Dermis blood vessel endothelial cell (primary cell): ENCODE results near the gene FBXL19. TPM values are rescaled to one million over a fixed set of nuclear protein-coding genes. Genes with fewer than 3 reads are reported as not detected.
A peak's percentile ranks its signal among the peaks of the same experiment; 100 is the strongest.

Source experiments
- DNase-seq: peaks from one replicate; pipeline ENCODE4 v3.0.0; 2010
- total RNA-seq: library from RNA; depleted of rRNA; stranded (reverse); fragments of >200 nt; gene quantifications from 2 replicates; pipeline ENCODE4 v1.2.3, GENCODE V29; 2014

Gene FBXL19
- total RNA-seq, 1 donor from 2014 or later, result 21.8 TPM

GRCh38 chr16:30894540-30895368 is 28.6 kb upstream of the FBXL19 start:
- no peak for DNase-seq

- DNase-seq, result no peak
Observed at GRCh38 chr16:30895627-30896260, 27.6 kb upstream of the FBXL19 start.

GRCh38 chr16:30896261-30896888 is 27.0 kb upstream of the FBXL19 start, which contains the start of gene CTF1:
TSS of gene CTF1 (plus strand) at chr16:30896614. CDS start at chr16:30896644, 30 bp downstream.
- DNase-seq, result peak; percentile 54

- DNase-seq, result peak; percentile 92
Observed at GRCh38 chr16:30896889-30897733, 26.3 kb upstream of the FBXL19 start.

GRCh38 chr16:30899794-30900193 is 23.6 kb upstream of the FBXL19 start:
- no peak for DNase-seq

- DNase-seq, result no peak
Observed at GRCh38 chr16:30900588-30900987, 22.8 kb upstream of the FBXL19 start.

DNA sequence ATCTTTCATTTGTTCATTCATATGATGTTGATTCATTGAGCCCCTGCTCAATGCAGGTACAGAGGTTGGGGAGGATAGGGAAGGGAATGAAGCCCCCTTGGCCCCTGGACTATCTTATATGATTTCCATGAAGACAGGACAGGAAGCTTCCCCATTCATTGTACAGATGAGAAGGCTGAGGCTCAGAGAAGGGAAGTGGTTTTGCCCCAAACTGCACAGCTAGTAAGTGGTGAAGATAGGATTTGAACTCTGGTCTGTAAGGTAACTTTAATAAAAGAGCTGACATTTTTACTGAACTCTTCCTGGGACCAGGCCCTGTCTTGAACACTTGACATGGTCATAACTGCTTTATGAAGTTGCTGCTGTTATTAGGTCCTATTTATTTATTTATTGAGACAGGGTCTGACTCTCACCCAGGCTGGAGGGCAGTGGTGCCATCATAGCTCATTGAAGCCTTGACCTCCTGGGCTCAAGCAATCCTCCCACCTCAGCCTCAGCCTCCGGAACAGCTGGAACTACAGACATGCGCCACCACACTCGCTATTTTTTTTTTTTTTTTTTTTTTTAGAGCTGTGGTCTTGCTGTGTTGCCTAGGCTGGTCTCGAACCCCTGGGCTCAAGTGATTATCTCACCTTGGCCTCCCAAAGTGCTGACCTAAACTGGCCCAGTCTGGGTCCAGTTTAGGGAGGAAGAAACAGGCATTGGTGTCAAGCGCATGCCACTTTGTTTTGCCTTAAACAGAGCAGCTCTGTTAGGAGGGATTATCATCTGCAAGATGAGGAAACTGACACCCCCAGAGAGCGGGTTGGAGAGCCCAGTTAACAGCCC is 22.0 kb upstream of the FBXL19 start:
- DNase-seq, result no peak

GRCh38 chr16:30902029-30902972 is 21.1 kb upstream of the FBXL19 start:
- DNase-seq, result peak; percentile 83

GRCh38 chr16:30903002-30903401 is 20.4 kb upstream of the FBXL19 start:
- no peak for DNase-seq

GRCh38 chr16:30903596-30903995 is 19.8 kb upstream of the FBXL19 start:
- peak; percentile 79 for DNase-seq

- DNase-seq, result no peak
Observed at GRCh38 chr16:30904114-30904780, 19.1 kb upstream of the FBXL19 start.

- DNase-seq, result no peak
Observed at GRCh38 chr16:30907064-30907463, 16.3 kb upstream of the FBXL19 start.

DNA sequence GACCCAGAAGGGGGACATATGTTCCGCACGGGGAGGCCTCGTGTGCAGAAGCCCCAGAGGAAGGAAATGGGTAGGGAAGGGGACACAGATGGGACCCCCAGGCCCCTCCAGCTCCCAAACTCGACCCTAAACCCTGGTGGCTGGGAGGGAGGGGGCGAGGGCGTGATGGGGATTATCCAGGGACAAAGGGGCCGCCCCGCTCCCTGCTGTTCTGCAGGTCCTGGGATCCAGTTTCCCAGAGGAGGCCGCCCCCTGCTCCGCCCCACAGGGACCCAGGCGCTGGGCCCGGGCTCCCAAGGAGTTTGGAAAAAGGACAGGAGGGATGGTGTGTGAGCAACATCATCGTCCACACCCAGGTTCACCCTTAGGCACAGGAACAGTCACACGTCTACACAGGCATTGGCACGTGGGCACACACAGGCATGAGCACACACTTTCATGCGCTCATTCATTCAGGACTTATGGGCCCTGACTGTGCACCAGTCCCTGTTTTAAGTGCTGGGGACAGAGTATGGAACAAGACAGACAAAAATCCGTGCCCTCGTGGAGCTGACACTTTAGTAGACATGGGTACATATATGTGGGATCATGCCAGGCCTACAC is 12.8 kb upstream of the FBXL19 start:
- DNase-seq, result no peak

DNA sequence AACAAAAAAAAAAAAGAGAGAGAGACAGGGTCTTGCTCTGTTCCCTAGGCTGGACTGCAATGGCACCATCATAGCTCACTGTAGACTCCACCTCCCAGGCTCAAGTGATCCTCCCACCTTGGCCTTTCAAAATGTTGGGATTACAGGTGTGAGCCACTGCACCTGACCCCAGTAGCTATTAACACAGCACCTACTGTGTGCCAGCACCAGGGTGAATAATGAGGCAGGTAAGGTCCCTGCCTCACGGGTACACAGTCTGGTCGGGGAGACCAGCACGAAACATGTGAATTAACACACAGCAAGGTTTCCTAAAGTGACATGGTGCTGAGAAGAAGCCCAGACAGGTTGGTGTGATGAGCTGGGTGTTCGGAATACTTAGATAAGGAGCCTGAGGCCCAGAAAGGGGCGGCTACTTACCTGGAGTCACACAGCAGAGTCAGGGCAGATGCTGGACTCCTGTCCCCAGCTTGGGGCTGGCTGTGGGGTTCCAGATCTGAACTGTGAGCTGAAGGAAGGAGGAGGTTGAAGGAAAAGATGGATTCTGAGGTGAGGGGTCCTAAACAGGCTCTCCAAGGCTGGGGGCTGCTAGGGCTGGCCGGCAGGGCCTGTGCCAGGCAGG is 10.5 kb upstream of the FBXL19 start:
- no peak for DNase-seq

DNA sequence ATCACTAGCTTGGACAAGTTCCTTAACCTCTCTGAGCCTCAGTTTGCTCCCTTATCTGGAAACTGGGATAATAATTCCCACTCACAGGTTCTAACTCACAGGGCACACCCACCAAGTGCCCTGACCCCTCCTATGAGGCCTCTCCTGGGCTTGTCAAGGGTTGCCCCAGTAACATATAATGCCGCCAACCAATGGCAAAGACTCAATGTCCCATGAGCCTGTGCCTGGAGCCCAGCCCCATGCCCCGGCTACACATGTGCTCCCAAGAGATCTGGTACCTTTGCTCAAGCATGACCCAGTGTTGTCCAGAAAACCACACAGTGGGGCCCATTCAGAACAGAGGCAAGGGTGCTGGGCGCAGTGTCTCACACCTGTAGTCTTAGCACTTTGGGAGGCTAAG is 8.5 kb upstream of the FBXL19 start:
- DNase-seq, result no peak

DNA sequence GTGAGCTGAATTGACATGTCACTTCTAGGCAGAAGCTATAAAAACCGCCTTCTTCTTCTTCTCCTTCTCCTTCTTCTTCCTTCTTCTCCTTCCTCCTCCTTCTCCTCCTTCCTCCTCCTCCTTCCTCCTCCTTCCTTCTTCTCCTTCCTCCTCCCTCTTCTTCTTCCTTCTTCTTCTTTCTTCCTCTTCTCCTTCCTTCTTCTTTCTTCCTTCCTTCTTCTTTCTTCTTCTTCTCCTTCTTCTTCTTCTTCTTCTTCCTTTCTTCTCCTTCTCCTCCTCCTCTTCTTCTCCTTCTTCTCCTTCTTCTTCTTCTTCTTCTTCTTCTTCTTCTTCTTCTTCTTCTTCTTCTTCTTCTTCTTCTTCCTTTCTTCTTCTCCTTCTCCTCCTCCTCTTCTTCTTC is 4.8 kb upstream of the FBXL19 start:
- no peak for DNase-seq

- DNase-seq, result no peak
Observed at GRCh38 chr16:30920891-30921290, 2.5 kb upstream of the FBXL19 start.

- no peak for DNase-seq
Observed at GRCh38 chr16:30921459-30921747, 2.0 kb upstream of the FBXL19 start.

DNA sequence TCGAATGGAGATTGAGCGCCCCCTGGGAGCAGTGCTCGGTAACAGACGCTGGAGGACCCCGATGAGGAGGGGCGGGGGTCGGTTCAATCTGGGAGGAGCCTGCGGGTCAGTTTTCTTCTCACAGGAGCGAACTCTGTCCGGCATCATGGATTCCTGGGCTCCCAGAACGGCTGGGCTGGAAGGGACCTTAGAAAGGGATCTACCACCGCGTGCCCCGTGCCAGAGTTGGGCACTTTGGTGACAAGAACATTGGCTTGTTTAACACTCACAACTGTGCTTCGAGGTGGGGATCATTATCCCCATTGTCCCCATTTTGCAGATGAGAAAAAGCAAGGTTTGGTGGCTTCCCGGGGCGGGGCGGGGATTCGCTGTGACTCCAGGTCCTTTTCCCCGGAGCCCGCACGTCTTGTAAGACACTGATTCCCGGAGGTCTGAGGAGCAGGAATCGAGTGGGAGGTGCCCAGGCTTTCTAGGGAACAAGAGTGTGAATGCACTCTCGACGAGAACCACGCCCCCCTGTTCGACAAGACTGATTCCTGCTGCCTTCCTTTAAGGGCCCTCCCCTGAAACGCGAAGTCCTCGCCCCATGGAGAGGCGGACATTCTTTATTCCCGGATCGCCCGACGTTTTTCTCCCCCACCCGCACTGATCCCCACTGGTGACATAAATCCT is 1.5 kb upstream of the FBXL19 start:
- peak; percentile 94 for DNase-seq
